Prostate gland (tissue), 2 donors: ENCODE results near the gene ASB13. TPM values are rescaled to one million over a fixed set of nuclear protein-coding genes. Genes with fewer than 3 reads are reported as not detected.

Experiments
- DNase-seq: peaks from one replicate; pipeline ENCODE4 v3.0.0-alpha.2; 2019; ENCODE audit warnings: low spot score
- H3K27ac ChIP-seq, 2 donors: fragments of 200-600 bp; sonication (generic); 2 replicates each; pipeline ENCODE4 v1.5.1; 2017 to 2019
- H3K27me3 ChIP-seq: fragments of 200-600 bp; sonication (generic); replicated peaks from 2 replicates; pipeline ENCODE4 v1.5.1; 2019; ENCODE audit not compliant: insufficient read depth
- H3K36me3 ChIP-seq, 2 donors: fragments of 200-600 bp; sonication (generic); 1 replicate in 1 of 2; 2 replicates in 1 of 2; pipeline versions ENCODE4 v1.5.1 to v1.8.1; 2017 to 2019
- H3K4me1 ChIP-seq: fragments of 200-600 bp; sonication (generic); replicated peaks from 2 replicates; pipeline ENCODE4 v1.5.1; 2019
- H3K4me3 ChIP-seq, 2 donors: fragments of 200-600 bp; sonication (generic); 2 replicates each; pipeline ENCODE4 v1.5.1; 2017 to 2019
- H3K9me3 ChIP-seq: fragments of 200-600 bp; sonication (generic); 2 replicates; pipeline ENCODE4 v1.5.1; 2017
- CTCF ChIP-seq, 4 experiments: fragments of 200-600 bp in 2 of 4; fragments of 450-650 bp in 2 of 4; sonication (generic) in 2 of 4; IDR thresholded peaks; 1 replicate in 3 of 4; 2 replicates in 1 of 4; pipeline ENCODE4 v1.5.1; 2016 to 2019; ENCODE audit warnings: antibody characterized with exemption in 4 of 4, mild to moderate bottlenecking in 2 of 4, moderate library complexity in 2 of 4
- POLR2A ChIP-seq: fragments of 450-650 bp; IDR thresholded peaks from one replicate; pipeline ENCODE4 v1.6.1; 2016; ENCODE audit warnings: antibody characterized with exemption, mild to moderate bottlenecking
- POLR2AphosphoS5 ChIP-seq: sonication (generic); formaldehyde crosslinking; IDR thresholded peaks from one replicate; pipeline ENCODE4 v1.6.1; 2017; ENCODE audit warnings: antibody characterized with exemption
- WGBS: methylation state at CpG from one replicate; pipeline ENCODE4 v1.1.5; 2018; 5-methylcytosine and 5-hydroxymethylcytosine counted together
- intact Hi-C: fragments of 100-400 bp; cut with DNase I; formaldehyde crosslinking; loops from one replicate; pipeline ENCODE4 v1.14.2; 2022
- total RNA-seq, 2 donors: library from RNA; depleted of rRNA; stranded (reverse); fragments of >200 nt; gene quantifications; one replicate each; pipeline ENCODE4 v1.1.0, GENCODE V29; 2016

The ASB13 gene
- total RNA-seq, 2 donors from 2014 or later, result 16.6 to 24.5 TPM

- Histone ChIP-seq H3K4me3 (no peak overlapping the region), H3K27ac (no peak overlapping the region), H3K9me3 (no peaks in the 10 kb centered on the region), H3K36me3 (no peaks in the 10 kb centered on the region), H3K27me3 (no peaks in the 10 kb centered on the region), H3K4me1 (no peaks in the 10 kb centered on the region)
- intact Hi-C loops, result no loop called here
- DNase-seq, result no peak
- TF ChIP-seq CTCF (IDR thresholded peaks at IDR 0.05) (no peak), POLR2A (no peak), POLR2AphosphoS5 (no peak)
- WGBS, result 93% methylated on average over 11 of the region's 11 CpGs
These were observed 16.6 kb downstream of the ASB13 start for GRCh38 chr10:5649746-5650145.

GRCh38 chr10:5648494-5649457 is 17.6 kb downstream of the ASB13 start:
- no peaks in the 10 kb centered on the region for H3K36me3 ChIP-seq
- DNase-seq, result no peak
- TF ChIP-seq POLR2A (no peak), POLR2AphosphoS5 (no peak), CTCF (IDR thresholded peaks at IDR 0.05) (no peak)
- H3K4me1 ChIP-seq, result no peaks in the 10 kb centered on the region
- WGBS, result 85% methylated on average over 50 of the region's 50 CpGs
- H3K4me3 ChIP-seq, result no peak overlapping the region
- intact Hi-C loops, result no loop called here
- H3K9me3 ChIP-seq, result no peaks in the 10 kb centered on the region
- no peaks in the 10 kb centered on the region for H3K27me3 ChIP-seq
- no peak overlapping the region for H3K27ac ChIP-seq

GRCh38 chr10:5647507-5648240 is 18.7 kb downstream of the ASB13 start:
- DNase-seq, result no peak
- H3K9me3 ChIP-seq, result no peaks in the 10 kb centered on the region
- TF ChIP-seq POLR2A, result no peak
- TF ChIP-seq CTCF (IDR thresholded peaks at IDR 0.05), result no peak
- TF ChIP-seq POLR2AphosphoS5, result no peak
- peak overlapping the region; percentile 51 to 63 for H3K27ac ChIP-seq
- H3K4me1 ChIP-seq, result no peaks in the 10 kb centered on the region
- intact Hi-C loops, result no loop called here
- no peaks in the 10 kb centered on the region for H3K36me3 ChIP-seq
- 87% methylated on average over 11 of the region's 11 CpGs for WGBS
- H3K4me3 ChIP-seq, result no peak overlapping the region
- H3K27me3 ChIP-seq, result no peaks in the 10 kb centered on the region

GRCh38 chr10:5645944-5646617 is 20.3 kb downstream of the ASB13 start:
- no peaks in the 10 kb centered on the region for H3K9me3 ChIP-seq
- H3K36me3 ChIP-seq, result no peaks in the 10 kb centered on the region
- H3K4me3 ChIP-seq, result no peak overlapping the region
- peak overlapping the region; percentile 51 to 63 for H3K27ac ChIP-seq
- WGBS, result 74% methylated on average over 21 of the region's 21 CpGs
- intact Hi-C loops, result no loop called here
- no peak for DNase-seq
- H3K4me1 ChIP-seq, result no peaks in the 10 kb centered on the region
- H3K27me3 ChIP-seq, result no peaks in the 10 kb centered on the region
- TF ChIP-seq POLR2A (no peak), CTCF (IDR thresholded peaks at IDR 0.05) (no peak), POLR2AphosphoS5 (no peak)
